ENCODE data around the gene KDM6A.
"Not testable (repeated sequence)": the region's sequence is repeated elsewhere in the genome, so short reads cannot be mapped to it uniquely, and the experiment has no call there.

The KDM6A gene

DNA sequence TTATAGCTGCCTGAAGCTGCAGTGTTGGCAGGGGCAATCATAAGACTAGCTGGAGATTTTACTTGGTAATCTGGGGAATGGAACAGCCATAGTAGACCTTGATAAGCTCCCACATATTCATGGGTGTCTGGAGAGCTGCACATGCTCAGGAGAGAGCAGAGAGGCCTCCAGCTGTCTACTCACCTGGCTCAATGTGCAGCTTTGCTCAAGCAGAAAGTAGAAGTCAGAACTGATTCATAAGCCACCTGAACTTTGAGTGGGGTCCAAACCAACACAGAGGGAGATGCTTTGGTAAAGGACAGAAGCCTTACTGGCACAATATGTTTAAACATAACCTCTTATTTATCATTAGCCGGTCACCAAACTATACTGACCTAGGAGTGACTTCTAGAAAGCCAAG is 54.4 kb downstream of the KDM6A start:
- DNase-seq (ENCODE audit: low spot score) = no peak

- no peak for DNase-seq (ENCODE audit: low spot score)
These were observed 58.5 kb downstream of the KDM6A start for GRCh38 chrX:44931441-44931973.

GRCh38 chrX:44935172-44935571 is 62.2 kb downstream of the KDM6A start:
- no peak for DNase-seq (ENCODE audit: low spot score)

DNA sequence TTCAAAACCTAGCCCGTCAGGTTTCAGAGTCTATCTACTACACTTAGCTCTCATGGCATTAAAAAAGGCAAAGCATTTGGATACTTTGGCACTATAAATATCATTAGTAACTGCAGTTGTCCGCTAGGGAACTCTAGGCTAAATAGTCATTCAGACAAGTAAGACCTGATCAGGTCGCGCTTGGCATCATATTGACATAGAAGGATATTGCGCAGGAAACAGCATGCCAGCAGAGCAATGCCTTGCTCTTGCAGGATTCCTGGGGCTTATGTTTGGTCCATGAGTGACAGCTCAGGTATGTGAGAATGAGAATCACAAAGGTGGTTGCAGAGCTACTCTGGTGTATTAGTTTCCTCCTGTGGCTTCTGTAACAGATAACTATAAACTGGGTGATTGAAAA is 62.7 kb downstream of the KDM6A start:
- DNase-seq (ENCODE audit: low spot score) = no peak

GRCh38 chrX:44937606-44938005 is 64.6 kb downstream of the KDM6A start:
- DNase-seq (ENCODE audit: low spot score) = peak; percentile 68

DNA sequence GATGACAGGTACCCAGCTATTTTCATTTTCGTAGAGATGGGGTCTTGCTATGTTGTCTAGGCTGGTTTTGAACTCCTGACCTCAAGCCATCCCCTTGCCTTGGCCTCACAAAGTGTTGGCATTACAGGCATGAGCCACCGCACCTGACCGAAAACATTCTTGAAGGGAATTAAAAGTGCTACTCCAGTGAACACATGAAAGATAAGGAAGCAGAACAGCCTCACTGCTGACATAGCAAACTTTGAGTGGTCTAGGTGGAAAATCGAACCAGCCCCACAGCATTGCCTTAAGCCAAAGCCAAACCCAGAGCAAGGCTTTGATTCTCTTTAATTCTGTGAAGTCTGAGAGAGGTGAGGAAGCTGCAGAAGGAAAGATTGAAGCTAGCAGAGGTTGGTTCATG is 65.1 kb downstream of the KDM6A start:
- no peak for DNase-seq (ENCODE audit: low spot score)

DNA sequence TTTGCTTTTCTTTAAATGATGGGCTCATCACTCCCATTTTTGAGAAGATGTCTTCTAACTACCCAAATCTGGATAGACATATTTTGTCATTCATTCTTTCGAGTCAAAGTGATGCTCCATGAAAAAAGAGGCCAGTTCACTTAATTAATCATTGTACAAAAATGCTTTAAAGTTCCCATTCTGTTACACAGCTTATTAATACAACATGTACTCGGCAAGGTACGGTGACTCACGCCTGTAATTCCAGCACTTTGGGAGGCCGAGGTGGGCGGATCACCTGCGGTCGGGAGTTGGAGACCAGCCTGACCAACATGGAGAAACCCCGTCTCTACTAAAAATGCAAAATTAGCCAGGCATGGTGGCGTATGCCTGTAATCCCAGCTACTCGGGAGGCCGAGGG is 67.6 kb downstream of the KDM6A start:
- DNase-seq (ENCODE audit: low spot score) = not testable (repeated sequence)

GRCh38 chrX:44943007-44943406 is 70.0 kb downstream of the KDM6A start:
- DNase-seq (ENCODE audit: low spot score) = no peak

GRCh38 chrX:44944894-44945293 is 71.9 kb downstream of the KDM6A start:
- no peak for DNase-seq (ENCODE audit: low spot score)

- no peak for DNase-seq (ENCODE audit: low spot score)
These were observed 72.7 kb downstream of the KDM6A start for GRCh38 chrX:44945736-44946135.

DNA sequence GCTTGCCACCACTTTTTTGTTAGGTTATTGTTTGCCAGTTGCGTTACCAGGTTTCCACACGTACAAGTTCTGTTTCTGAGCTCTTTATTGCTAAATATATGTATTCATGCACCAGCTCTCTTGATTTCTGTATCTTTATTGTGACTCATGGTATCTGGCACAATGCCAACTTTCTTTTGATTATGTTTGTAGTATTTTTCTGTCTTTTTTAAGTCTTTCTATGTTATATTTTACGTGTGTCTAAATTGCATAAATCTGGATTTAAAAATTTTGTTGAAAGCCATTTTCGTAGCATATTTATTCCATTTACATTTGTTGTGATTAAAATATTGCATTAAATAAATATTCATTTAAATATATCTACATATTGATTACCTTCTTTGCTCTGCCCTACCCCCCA is 73.8 kb downstream of the KDM6A start:
- DNase-seq (ENCODE audit: low spot score) = no peak

DNA sequence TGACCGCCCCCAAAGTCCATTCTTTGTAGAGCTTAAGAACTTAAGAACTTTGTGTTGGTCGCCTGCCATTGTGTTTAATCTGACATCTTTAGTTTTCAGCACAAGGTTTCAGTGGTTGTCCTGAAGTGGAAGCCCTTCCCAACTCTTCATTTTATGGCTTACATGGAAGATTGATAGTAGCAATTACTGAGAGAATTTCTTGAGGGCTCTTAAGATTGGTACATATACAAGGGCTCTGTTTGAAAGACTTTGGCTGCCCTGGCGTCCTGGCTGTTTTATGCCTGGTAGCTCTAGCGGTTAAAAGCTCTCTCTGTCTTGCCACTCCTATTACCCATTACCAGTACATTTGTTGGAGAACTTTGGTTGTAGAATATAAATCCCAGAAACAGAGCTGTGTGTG is 75.0 kb downstream of the KDM6A start:
- no peak for DNase-seq (ENCODE audit: low spot score)

DNA sequence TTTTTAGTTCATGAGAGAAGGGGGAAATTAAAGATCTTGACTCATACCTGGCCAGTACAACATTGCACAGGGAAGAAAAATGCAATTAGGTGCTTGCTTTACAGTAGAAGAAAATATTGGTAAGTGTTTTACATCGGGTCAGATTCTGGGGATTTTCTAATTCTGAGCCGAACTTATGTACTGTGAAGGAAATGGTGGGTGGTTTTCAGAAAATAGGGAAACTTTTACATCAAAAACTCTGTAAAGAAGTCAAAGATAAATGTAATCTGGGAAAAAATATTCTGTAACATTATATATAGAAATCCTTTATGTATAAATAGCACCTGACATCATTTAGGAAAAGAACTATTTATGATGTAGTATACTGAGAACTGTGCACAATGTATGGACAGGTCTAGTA is 75.4 kb downstream of the KDM6A start:
- no peak for DNase-seq (ENCODE audit: low spot score)

DNA sequence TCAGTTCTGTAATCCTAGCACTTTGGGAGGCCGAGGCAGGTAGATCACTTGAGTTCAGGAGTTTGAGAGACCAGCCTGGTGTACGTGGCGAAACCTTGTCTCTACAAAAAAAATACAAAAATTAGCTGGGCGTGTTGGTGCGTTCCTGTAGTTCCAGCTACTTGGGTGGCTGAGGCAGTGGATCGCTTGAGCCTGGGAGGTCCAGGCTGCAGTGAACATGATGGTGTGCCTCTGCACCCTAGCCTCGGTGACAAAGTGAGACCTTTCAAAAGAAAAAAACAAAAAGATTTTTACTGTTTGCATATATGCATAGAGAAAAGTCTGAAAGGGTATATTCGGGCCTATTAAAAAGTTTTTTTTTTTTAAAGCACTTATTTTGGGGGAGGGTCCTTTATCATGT is 76.1 kb downstream of the KDM6A start:
- no peak for DNase-seq (ENCODE audit: low spot score)

- not testable (repeated sequence) for DNase-seq (ENCODE audit: low spot score)
These were observed 77.7 kb downstream of the KDM6A start for GRCh38 chrX:44950471-44951366.

DNA sequence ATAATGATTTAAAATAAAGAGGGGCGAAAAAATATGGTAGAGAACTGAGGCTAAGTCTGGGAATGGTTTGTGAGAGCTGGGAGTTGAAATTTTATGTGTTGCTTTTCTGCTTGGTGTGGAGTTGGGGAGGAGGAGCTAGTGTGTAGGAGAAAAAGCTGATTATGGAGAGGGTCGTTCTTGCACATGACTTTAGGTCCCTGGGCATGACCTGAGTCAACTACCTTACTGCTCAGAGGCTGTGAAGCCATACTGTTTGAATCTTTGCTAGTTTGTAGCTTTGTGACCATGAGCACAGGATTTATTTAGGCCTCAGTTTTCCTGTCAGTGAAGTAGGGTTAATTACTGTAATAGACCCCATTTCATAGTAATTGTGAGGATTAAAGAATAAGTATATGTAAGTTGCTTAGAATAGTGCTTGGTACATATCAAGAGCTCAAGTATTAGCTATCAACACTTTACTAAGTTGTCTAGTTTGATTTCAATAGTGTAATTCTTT is 78.6 kb downstream of the KDM6A start:
- DNase-seq (ENCODE audit: low spot score) = no peak

DNA sequence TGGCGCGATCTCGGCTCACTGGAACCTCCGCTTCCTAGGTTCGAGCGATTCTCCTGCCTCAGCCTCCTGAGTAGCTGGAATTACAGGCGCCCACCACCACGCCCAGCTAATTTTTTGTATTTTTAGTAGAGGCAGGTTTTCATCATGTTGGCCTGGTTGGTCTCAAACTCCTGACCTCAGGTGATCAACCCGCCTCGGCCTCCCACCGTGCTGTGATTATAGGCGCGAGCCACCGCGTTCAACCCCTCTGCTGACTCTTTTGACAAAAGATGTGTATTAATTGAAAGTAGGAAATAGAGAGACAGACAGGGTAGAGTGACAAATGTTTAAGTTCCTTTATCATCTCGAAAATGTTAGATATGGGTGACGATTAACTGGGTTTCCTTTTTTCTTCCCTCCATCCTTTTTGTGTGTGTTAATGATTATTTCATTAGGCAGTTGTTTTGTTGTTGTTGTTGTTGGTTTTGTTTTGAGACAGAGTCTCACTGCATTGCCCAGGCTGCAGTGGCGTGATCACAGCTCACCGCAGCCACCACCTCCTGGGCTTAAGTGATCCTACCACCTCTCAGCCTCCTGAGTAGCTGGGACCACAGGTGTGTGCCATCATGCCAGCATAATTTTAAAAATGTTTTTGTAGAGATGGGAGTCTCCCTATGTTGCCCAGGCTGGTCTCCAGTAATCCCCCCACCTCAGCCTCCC is 79.5 kb downstream of the KDM6A start:
- DNase-seq (ENCODE audit: low spot score) = no peak

DNA sequence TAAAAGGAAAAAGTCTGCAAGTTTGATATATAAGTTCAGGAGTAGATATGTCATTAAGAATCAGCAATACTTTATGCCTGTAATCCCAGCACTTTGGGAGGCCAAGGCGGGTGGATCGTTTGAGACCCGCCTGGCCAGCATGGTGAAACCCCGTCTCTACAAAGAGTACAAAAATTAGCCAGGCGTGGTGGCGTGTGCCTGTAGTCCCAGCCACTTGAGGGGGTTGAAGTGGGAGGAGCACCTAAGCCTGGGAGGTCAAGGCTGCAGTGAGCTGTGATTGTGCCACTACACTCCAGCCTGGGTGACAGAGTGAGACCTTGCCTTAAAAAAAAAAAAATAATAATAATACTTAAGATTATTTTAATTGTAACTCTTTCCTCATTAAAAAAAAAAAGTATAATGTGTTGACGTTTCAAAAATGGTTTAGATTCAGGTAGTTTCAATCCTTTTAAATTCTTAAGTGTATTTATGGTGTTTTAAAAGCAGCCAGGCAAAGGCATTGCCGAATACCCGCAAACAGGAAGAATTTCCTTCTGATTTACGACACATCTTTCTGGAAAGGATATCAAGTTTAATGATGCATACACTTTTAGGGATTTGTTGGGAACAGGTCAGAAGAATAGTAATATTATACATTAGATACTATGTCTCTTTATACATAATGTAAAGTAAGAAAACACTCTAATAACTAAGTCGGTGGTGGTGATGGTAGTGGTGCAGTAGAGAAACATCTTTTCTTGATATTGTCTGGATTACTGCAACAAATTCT is 80.9 kb downstream of the KDM6A start:
- DNase-seq (ENCODE audit: low spot score) = no peak

DNA sequence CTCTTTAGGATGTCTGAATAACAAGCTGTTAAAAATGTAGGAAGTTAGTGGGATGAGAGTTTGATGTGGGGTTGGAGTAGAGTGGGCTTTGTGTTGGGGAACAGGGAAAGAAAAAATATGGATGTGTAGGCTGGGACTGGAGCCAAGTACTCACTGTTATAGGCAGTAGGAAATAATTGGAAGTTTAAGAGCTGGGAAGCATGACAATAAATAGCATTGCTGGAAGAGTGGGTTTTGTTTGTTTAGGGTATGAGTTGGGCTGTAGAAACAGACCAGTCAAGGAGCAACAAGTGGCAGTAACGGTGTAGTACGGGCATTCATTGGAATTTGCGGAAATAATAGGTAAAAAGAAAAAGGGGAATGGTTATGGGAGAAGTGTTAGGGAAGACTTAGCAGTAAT is 81.6 kb downstream of the KDM6A start:
- no peak for DNase-seq (ENCODE audit: low spot score)

GRCh38 chrX:44957848-44958247 is 84.9 kb downstream of the KDM6A start:
- DNase-seq (ENCODE audit: low spot score) = no peak

GRCh38 chrX:44958480-44958879 is 85.5 kb downstream of the KDM6A start:
- no peak for DNase-seq (ENCODE audit: low spot score)
